ENCODE measurements around the gene TBX4. TPM values are rescaled to one million over a fixed set of nuclear protein-coding genes. Genes with fewer than 3 reads are reported as not detected.

The TBX4 gene
- total and polyA plus RNA-seq, 2 experiments from 2014 or later: not detected

DNA sequence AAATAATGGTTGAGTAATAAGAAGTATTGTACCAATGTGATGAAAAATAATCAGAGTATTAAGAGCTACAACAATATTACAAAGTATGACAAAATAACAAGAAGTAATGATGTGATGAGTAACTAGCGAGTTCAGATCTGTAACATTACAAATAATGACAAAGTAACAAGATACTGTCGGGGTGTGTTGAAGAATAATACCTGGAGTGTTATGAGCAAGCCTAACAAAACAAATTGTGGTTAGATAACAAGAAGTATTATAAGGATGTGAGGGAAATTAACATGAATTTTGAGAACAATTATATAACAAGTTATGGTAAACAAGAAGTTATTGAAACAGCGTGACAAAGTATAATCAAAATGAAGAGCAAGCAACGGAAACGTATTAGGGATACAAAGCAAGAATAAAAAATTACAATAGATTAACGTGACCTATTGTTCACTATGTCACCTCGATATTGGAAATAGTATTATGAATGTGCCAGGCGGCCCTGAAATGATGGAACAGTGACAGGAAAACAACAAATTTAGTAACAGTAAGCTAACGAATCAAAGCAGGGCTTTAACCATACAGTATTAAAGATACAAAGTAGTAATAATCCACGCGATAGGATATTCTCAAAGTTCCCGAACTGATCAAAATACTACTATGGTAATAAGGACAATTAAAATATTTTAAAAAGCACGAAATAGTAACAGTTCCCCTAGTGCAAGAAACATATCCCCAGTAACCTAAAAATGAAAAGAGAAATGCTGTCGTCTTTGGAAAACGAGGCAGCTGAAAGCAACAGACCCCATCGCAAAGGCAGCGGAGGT lies 1.6 kb downstream of the TBX4 start:
- TF ChIP-seq EZH2 (IDR thresholded peaks at IDR 0.05; ENCODE audit: insufficient read depth, poor library complexity, severe bottlenecking): peak; percentile 93
- TF ChIP-seq EZH2phosphoT487 (IDR thresholded peaks at IDR 0.05; ENCODE audit: insufficient read depth, low read depth): peak; percentile 60
- H3K27ac ChIP-seq: no peak overlapping the region
- H3K36me3 ChIP-seq (ENCODE audit: low read depth): no peaks in the 10 kb centered on the region
- WGBS, 2 experiments (ENCODE audit: low coverage in 1 of 2, low lambda C conversion rate in 2 of 2, missing lambda C conversion rate in 2 of 2): 36 to 37% methylated on average over 17 of the region's 17 CpGs
- no peak overlapping the region for H2AFZ ChIP-seq
- H3K4me3 ChIP-seq: no peak overlapping the region
- no peaks in the 10 kb centered on the region for H4K20me1 ChIP-seq (ENCODE audit: insufficient read depth)
- peaks cover 94% of the 10 kb centered on the region for H3K27me3 ChIP-seq (replicated peaks; ENCODE audit: insufficient read depth)
- H3K4me2 ChIP-seq (ENCODE audit: unreplicated experiment): no peak overlapping the region
- no peaks in the 10 kb centered on the region for H3F3A ChIP-seq (ENCODE audit: insufficient read depth)
- no peaks in the 10 kb centered on the region for H3K4me1 ChIP-seq (ENCODE audit: insufficient read depth)
- no peak for DNase-seq
- no peaks in the 10 kb centered on the region for H3K9me2 ChIP-seq (ENCODE audit: insufficient read depth)
- no peaks in the 10 kb centered on the region for H3K79me2 ChIP-seq (ENCODE audit: insufficient read depth)
- no peaks in the 10 kb centered on the region for H3K9me3 ChIP-seq (ENCODE audit: low read depth)
- H3K9ac ChIP-seq: no peak overlapping the region
- in situ Hi-C loops (cut with MboI): no loop called here

DNA sequence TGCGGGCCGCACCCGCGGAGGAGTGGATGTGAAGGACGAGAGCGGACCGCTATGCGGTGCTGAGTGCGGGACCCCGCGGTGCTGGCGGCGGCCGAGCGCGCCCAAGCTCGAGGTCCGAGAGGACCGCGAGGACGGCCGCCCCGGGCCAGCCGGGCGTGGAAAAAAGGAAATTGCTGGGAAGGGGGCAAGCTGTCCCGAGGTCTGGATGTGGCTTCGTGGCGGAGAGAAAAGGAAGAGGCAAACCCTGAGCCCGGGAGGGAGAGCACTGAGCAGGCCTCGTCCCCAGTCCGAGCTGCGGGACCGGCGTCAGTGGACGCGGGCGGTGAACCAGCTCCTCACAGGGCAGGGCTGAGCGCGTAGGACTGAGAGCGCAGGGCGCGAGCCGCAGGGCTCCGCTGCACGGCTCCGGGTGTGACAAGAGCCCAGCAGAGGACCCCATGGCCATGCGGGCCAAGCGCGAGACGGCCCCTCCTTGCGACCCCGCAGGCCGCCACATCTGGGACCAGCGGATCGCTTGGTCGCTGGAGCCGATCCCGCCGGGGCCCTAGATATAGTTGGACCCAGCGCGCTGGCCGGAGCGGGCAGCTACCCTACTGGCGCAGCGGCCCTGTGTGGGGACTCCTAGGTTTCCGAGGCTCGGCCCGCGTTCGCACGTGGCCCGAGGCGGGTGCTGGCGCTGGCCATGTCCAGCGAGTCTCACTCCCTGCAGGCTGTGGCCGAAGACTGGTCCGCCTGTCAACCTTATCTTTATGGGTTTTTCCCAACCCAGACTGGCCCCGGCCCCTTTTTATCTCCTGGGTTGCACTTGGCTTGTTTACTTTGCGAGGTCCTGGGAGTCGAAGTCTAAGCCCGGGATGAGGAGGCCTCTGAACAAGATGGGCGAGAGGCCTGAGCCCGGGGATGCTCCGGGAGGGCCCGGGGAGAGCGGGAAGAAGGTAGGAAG lies 2.4 kb downstream of the TBX4 start:
- Histone ChIP-seq H3K9me3 (ENCODE audit: low read depth) (no peaks in the 10 kb centered on the region), H3K36me3 (ENCODE audit: low read depth) (no peaks in the 10 kb centered on the region), H3K27ac (no peak overlapping the region), H2AFZ (no peak overlapping the region), H3K79me2 (ENCODE audit: insufficient read depth) (no peaks in the 10 kb centered on the region), H4K20me1 (ENCODE audit: insufficient read depth) (no peaks in the 10 kb centered on the region), H3F3A (ENCODE audit: insufficient read depth) (no peaks in the 10 kb centered on the region), H3K9ac (no peak overlapping the region), H3K4me2 (ENCODE audit: unreplicated experiment) (no peak overlapping the region), H3K9me2 (ENCODE audit: insufficient read depth) (no peaks in the 10 kb centered on the region), H3K27me3 (replicated peaks; ENCODE audit: insufficient read depth) (peaks cover 96% of the 10 kb centered on the region), H3K4me1 (ENCODE audit: insufficient read depth) (no peaks in the 10 kb centered on the region), H3K4me3 (no peak overlapping the region)
- in situ Hi-C loops (cut with MboI): no loop called here
- WGBS, 2 experiments (ENCODE audit: low coverage in 1 of 2, low lambda C conversion rate in 2 of 2, missing lambda C conversion rate in 2 of 2): 21 to 22% methylated on average over 67 to 81 of the region's 86 CpGs
- TF ChIP-seq EZH2phosphoT487 (IDR thresholded peaks at IDR 0.05; ENCODE audit: insufficient read depth, low read depth) (no peak), EZH2 (IDR thresholded peaks at IDR 0.05; ENCODE audit: insufficient read depth, poor library complexity, severe bottlenecking) (peak; percentile 69)
- DNase-seq: peak; percentile 19

DNA sequence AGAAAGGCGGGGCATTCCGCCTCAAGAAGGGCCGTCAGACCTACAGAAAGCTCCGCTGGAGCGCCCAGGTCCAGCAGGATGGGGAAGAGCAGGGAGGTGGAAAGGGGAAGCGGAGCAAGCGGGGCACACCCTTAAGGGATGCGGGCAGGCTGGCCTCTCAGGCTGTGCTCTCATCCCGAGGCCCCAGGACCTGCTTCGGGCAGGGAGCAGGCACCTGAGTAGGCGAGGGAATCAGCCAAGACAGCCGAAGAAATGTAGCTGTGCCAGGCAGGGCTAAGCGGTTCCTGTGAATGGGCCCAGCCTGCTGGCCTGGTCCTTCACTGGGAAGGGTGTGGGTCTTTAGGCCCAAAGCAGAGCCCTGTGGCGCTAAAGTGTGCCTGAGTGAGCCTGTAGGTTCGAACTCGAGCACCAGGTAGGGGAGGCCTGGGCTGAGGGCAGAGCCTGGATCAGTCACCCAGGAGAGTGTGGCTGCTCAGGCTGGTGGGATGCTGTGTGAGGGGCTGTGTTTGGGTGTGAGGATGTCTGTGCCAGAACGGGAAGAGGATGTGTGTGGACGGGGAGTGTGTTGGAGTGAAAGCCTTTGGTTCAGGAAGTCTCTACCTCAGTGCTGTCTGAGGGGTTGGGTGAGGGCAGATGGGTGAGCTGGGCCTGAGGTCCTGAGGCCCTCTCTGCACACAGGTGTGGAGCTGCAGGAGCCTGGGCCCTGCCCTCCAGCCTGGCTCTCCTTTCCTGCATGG lies 3.3 kb downstream of the TBX4 start:
- H3F3A ChIP-seq (ENCODE audit: insufficient read depth): no peaks in the 10 kb centered on the region
- H3K79me2 ChIP-seq (ENCODE audit: insufficient read depth): no peaks in the 10 kb centered on the region
- TF ChIP-seq EZH2phosphoT487 (IDR thresholded peaks at IDR 0.05; ENCODE audit: insufficient read depth, low read depth): no peak
- no peak for TF ChIP-seq EZH2 (IDR thresholded peaks at IDR 0.05; ENCODE audit: insufficient read depth, poor library complexity, severe bottlenecking)
- no peak overlapping the region for H3K9ac ChIP-seq
- H3K36me3 ChIP-seq (ENCODE audit: low read depth): no peaks in the 10 kb centered on the region
- H4K20me1 ChIP-seq (ENCODE audit: insufficient read depth): no peaks in the 10 kb centered on the region
- 82 to 85% methylated on average over 18 of the region's 18 CpGs for WGBS, 2 experiments (ENCODE audit: low coverage in 1 of 2, low lambda C conversion rate in 2 of 2, missing lambda C conversion rate in 2 of 2)
- no peak overlapping the region for H2AFZ ChIP-seq
- H3K4me1 ChIP-seq (ENCODE audit: insufficient read depth): no peaks in the 10 kb centered on the region
- H3K27me3 ChIP-seq (replicated peaks; ENCODE audit: insufficient read depth): peaks cover 97% of the 10 kb centered on the region
- no peak for DNase-seq
- H3K27ac ChIP-seq: no peak overlapping the region
- H3K4me2 ChIP-seq (ENCODE audit: unreplicated experiment): no peak overlapping the region
- in situ Hi-C loops (cut with MboI): no loop called here
- H3K9me2 ChIP-seq (ENCODE audit: insufficient read depth): no peaks in the 10 kb centered on the region
- no peak overlapping the region for H3K4me3 ChIP-seq
- no peaks in the 10 kb centered on the region for H3K9me3 ChIP-seq (ENCODE audit: low read depth)
